H9 (cell line): ENCODE measurements around the gene CCNF. TPM values are rescaled to one million over a fixed set of nuclear protein-coding genes. Genes with fewer than 3 reads are reported as not detected.
A peak's percentile ranks its signal among the peaks of the same experiment; 100 is the strongest.

ENCODE experiments used
- DNase-seq: peaks from one replicate; pipeline ENCODE4 v3.0.0-alpha.2; 2017
- H2AFZ ChIP-seq: one replicate; pipeline ENCODE4 v1.6.1; 2013; ENCODE audit warnings: mild to moderate bottlenecking, low read length, control low read depth, moderate library complexity
- H2AK5ac ChIP-seq: 2 replicates; pipeline ENCODE4 v1.6.1; 2013; ENCODE audit warnings: low read length, control low read depth, mixed read lengths; ENCODE audit not compliant: insufficient read length
- H2BK120ac ChIP-seq: one replicate; pipeline ENCODE4 v1.6.1; 2013; ENCODE audit warnings: low read depth, mild to moderate bottlenecking, low read length, control low read depth, inconsistent platforms; ENCODE audit not compliant: poor library complexity, severe bottlenecking
- H2BK12ac ChIP-seq: 2 replicates; pipeline ENCODE4 v1.6.1; 2013; ENCODE audit warnings: low read length, control low read depth, mixed read lengths, low read depth; ENCODE audit not compliant: insufficient read length
- H2BK15ac ChIP-seq: 2 replicates; pipeline ENCODE4 v1.6.1; 2013; ENCODE audit warnings: low read depth, low read length, control low read depth
- H2BK20ac ChIP-seq: one replicate; pipeline ENCODE4 v1.6.1; 2013; ENCODE audit warnings: low read depth, mild to moderate bottlenecking, low read length, control low read depth, inconsistent platforms; ENCODE audit not compliant: poor library complexity, severe bottlenecking
- H2BK5ac ChIP-seq: 2 replicates; pipeline ENCODE4 v1.6.1; 2013; ENCODE audit warnings: low read length, control low read depth, mixed read lengths; ENCODE audit not compliant: insufficient read length
- H3K14ac ChIP-seq: 2 replicates; pipeline ENCODE4 v1.6.1; 2013; ENCODE audit warnings: low read length, control low read depth; ENCODE audit not compliant: insufficient read depth
- H3K18ac ChIP-seq: 2 replicates; pipeline ENCODE4 v1.6.1; 2013; ENCODE audit warnings: low read depth, mild to moderate bottlenecking, mixed read lengths, low read length, control low read depth; ENCODE audit not compliant: insufficient read length
- H3K23ac ChIP-seq: 2 replicates; pipeline ENCODE4 v1.6.1; 2013; ENCODE audit warnings: low read length, control low read depth, mixed read lengths, low read depth; ENCODE audit not compliant: insufficient read length
- H3K23me2 ChIP-seq: 2 replicates; pipeline ENCODE4 v1.6.1; 2013; ENCODE audit warnings: low read depth, mild to moderate bottlenecking, mixed read lengths, low read length, control low read depth; ENCODE audit not compliant: insufficient read length, poor library complexity, severe bottlenecking
- H3K27ac ChIP-seq: 2 replicates; pipeline ENCODE4 v1.5.1; 2013; ENCODE audit warnings: low read length, control low read depth, mixed read lengths, low read depth; ENCODE audit not compliant: insufficient read length
- H3K27me3 ChIP-seq: 2 replicates; pipeline ENCODE4 v1.6.1; 2013; ENCODE audit warnings: low read length, control low read depth, inconsistent platforms; ENCODE audit not compliant: insufficient read depth
- H3K4ac ChIP-seq: 2 replicates; pipeline ENCODE4 v1.6.1; 2013; ENCODE audit warnings: low read depth, mild to moderate bottlenecking, control low read depth, inconsistent platforms, low read length, moderate library complexity
- H3K4me1 ChIP-seq: 2 replicates; pipeline ENCODE4 v1.6.1; 2013; ENCODE audit warnings: low read length, control low read depth, inconsistent platforms; ENCODE audit not compliant: insufficient read depth
- H3K4me2 ChIP-seq: 2 replicates; pipeline ENCODE4 v1.6.1; 2013; ENCODE audit warnings: low read length, control low read depth, mixed read lengths; ENCODE audit not compliant: insufficient read length, insufficient read depth
- H3K56ac ChIP-seq: 2 replicates; pipeline ENCODE4 v1.6.1; 2013; ENCODE audit warnings: low read depth, mild to moderate bottlenecking, mixed read lengths, low read length, control low read depth; ENCODE audit not compliant: insufficient read length
- H3K79me1 ChIP-seq: 2 replicates; pipeline ENCODE4 v1.6.1; 2013; ENCODE audit warnings: low read depth, mild to moderate bottlenecking, moderate library complexity, low read length, control low read depth, inconsistent platforms; ENCODE audit not compliant: insufficient read depth, poor library complexity, severe bottlenecking
- H3K79me2 ChIP-seq: 2 replicates; pipeline ENCODE4 v1.6.1; 2013; ENCODE audit warnings: low read length, control low read depth, inconsistent platforms; ENCODE audit not compliant: insufficient read depth
- H3K9ac ChIP-seq: 2 replicates; pipeline ENCODE4 v1.6.1; 2013; ENCODE audit warnings: low read length, control low read depth, mixed read lengths; ENCODE audit not compliant: insufficient read length; ENCODE audit errors: extremely low read depth
- H3K9me3 ChIP-seq: one replicate; pipeline ENCODE4 v1.6.1; 2013; ENCODE audit warnings: low read depth, low read length, inconsistent platforms; ENCODE audit not compliant: control insufficient read depth
- H3T11ph ChIP-seq: one replicate; pipeline ENCODE4 v1.6.1; 2013; ENCODE audit warnings: mild to moderate bottlenecking, low read length, control low read depth, inconsistent platforms
- H4K20me1 ChIP-seq: one replicate; pipeline ENCODE4 v1.6.1; 2013; ENCODE audit not compliant: control insufficient read depth, insufficient read length, insufficient read depth
- H4K5ac ChIP-seq: 2 replicates; pipeline ENCODE4 v1.6.1; 2013; ENCODE audit warnings: low read depth, mild to moderate bottlenecking, mixed read lengths, low read length, control low read depth; ENCODE audit not compliant: insufficient read length
- H4K8ac ChIP-seq: replicated peaks from 2 replicates; pipeline ENCODE4 v1.6.1; 2013; ENCODE audit warnings: low read length, control low read depth, mixed read lengths, low read depth; ENCODE audit not compliant: insufficient read length
- H4K91ac ChIP-seq: 2 replicates; pipeline ENCODE4 v1.6.1; 2013; ENCODE audit warnings: low read depth, mild to moderate bottlenecking, moderate library complexity, mixed read lengths, low read length, control low read depth; ENCODE audit not compliant: insufficient read length
- H3K27ac Mint-ChIP-seq, 3 experiments: 2 replicates in 2 of 3; 3 replicates in 1 of 3; pipeline ENCODE4 v1.8.0; 2020 to 2021; ENCODE audit warnings: mixed read lengths in 3 of 3, mild to moderate bottlenecking in 1 of 3, moderate library complexity in 1 of 3
- H3K27me3 Mint-ChIP-seq: 2 replicates; pipeline ENCODE4 v1.8.0; 2021; ENCODE audit warnings: low read depth, mild to moderate bottlenecking, moderate library complexity, mixed read lengths
- H3K36me3 Mint-ChIP-seq, 3 experiments: 2 replicates in 2 of 3; 3 replicates in 1 of 3; pipeline ENCODE4 v1.8.0; 2020 to 2021; ENCODE audit warnings: low read depth in 3 of 3, mixed read lengths in 3 of 3; ENCODE audit not compliant: insufficient read depth in 1 of 3
- H3K4me1 Mint-ChIP-seq, 2 experiments: 2 replicates each; pipeline ENCODE4 v1.8.0; 2020; ENCODE audit warnings: mixed read lengths in 2 of 2
- H3K4me3 Mint-ChIP-seq, 2 experiments: 2 replicates in 1 of 2; 3 replicates in 1 of 2; pipeline ENCODE4 v1.8.0; 2020 to 2021; ENCODE audit warnings: mild to moderate bottlenecking in 2 of 2, mixed read lengths in 2 of 2, moderate library complexity in 1 of 2
- H3K9me3 Mint-ChIP-seq, 2 experiments: 2 replicates in 1 of 2; 3 replicates in 1 of 2; pipeline ENCODE4 v1.8.0; 2020; ENCODE audit warnings: mild to moderate bottlenecking in 2 of 2, mixed read lengths in 2 of 2, moderate library complexity in 1 of 2
- WGBS: extraction: QIAGEN DNeasy Blood & Tissue Kit; methylation state at CpG from one replicate; pipeline ENCODE4 v1.1.7; 2013; ENCODE audit warnings: missing lambda C conversion rate, low lambda C conversion rate, mixed read lengths; ENCODE audit not compliant: insufficient read length; ENCODE audit errors: extremely low coverage; 5-methylcytosine and 5-hydroxymethylcytosine counted together
- total RNA-seq: library from RNA; stranded (reverse); gene quantifications from 2 replicates; pipeline ENCODE4 v1.2.1, GENCODE V29; 2021
- TF ChIP-seq, protein P1 (sequence below): fragments of 200-600 bp; sonication (generic); conservative IDR thresholded peaks from 3 replicates; pipeline ENCODE4 v1.8.0; 2021; ENCODE audit warnings: antibody characterized with exemption, mild to moderate bottlenecking

CCNF gene
- total RNA-seq, 1 experiment from 2014 or later: 61.6 TPM

DNA sequence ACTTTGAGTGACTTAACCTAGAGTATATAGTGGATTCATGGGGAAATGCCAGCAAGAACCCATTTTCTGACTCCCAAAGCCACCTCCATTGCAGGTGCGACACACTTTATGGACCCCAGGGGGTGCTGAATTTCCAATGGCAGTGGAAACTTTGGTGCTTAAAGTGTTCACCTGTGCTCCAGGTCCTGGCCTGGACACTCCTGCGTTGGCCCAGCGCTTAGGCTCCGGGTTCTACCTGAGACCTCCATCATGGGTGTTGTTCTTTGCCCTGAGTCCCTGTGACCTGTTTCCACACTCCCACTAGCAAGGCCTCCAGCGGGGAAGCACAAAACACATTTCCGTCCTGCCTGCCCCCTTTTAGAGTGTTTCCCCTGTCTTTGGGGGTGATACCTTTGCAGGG, 3.0 kb downstream of the CCNF start:
- H3K79me2 ChIP-seq: peaks cover 3% of the 10 kb centered on the region
- TF ChIP-seq, protein P1, sequence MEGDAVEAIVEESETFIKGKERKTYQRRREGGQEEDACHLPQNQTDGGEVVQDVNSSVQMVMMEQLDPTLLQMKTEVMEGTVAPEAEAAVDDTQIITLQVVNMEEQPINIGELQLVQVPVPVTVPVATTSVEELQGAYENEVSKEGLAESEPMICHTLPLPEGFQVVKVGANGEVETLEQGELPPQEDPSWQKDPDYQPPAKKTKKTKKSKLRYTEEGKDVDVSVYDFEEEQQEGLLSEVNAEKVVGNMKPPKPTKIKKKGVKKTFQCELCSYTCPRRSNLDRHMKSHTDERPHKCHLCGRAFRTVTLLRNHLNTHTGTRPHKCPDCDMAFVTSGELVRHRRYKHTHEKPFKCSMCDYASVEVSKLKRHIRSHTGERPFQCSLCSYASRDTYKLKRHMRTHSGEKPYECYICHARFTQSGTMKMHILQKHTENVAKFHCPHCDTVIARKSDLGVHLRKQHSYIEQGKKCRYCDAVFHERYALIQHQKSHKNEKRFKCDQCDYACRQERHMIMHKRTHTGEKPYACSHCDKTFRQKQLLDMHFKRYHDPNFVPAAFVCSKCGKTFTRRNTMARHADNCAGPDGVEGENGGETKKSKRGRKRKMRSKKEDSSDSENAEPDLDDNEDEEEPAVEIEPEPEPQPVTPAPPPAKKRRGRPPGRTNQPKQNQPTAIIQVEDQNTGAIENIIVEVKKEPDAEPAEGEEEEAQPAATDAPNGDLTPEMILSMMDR: peak; percentile 27; the same call in 1 of the 3 replicates
- no peak overlapping the region for H3K14ac ChIP-seq
- H3K9ac ChIP-seq: no peak overlapping the region
- H4K8ac ChIP-seq: no peak overlapping the region
- no peaks in the 10 kb centered on the region for H3K9me3 ChIP-seq
- H3K4me3 Mint-ChIP-seq: no peak overlapping the region
- no peaks in the 10 kb centered on the region for H4K20me1 ChIP-seq
- no CpG with 5 or more reads among the region's 6 CpGs for WGBS
- peaks cover 5% of the 10 kb centered on the region; the same call in 1 of the 2 replicates for H3K27me3 Mint-ChIP-seq
- no peak overlapping the region for H2BK12ac ChIP-seq
- no peak overlapping the region for H3K23ac ChIP-seq
- H2BK120ac ChIP-seq: no peak overlapping the region
- H4K91ac ChIP-seq: no peak overlapping the region
- no peaks in the 10 kb centered on the region for H3K4me1 ChIP-seq
- no peak overlapping the region for H2BK20ac ChIP-seq
- H3K4me1 Mint-ChIP-seq: peaks cover 25% of the 10 kb centered on the region in 2 experiments
- no peak overlapping the region for H2BK5ac ChIP-seq
- no peak overlapping the region for H2BK15ac ChIP-seq
- no peaks in the 10 kb centered on the region; the same call in 1 of the 2 replicates for H3K27me3 ChIP-seq
- H3K4me2 ChIP-seq: no peak overlapping the region
- H3K56ac ChIP-seq: no peak overlapping the region
- H2AK5ac ChIP-seq: no peak overlapping the region
- DNase-seq: no peak
- no peak overlapping the region for H2AFZ ChIP-seq
- H3T11ph ChIP-seq: no peak overlapping the region
- no peak overlapping the region for H3K4ac ChIP-seq
- H3K18ac ChIP-seq: no peak overlapping the region
- H3K36me3 Mint-ChIP-seq: peaks cover 45 to 60% (median 59%) of the 10 kb centered on the region in 3 experiments; a peak in 6 of 7 replicates
- H3K27ac ChIP-seq: no peak overlapping the region
- H3K23me2 ChIP-seq: peaks cover 15% of the 10 kb centered on the region
- H4K5ac ChIP-seq: no peak overlapping the region
- H3K27ac Mint-ChIP-seq: peak overlapping the region in 1 of 3 experiments; percentile 25; a peak in 1 of 7 replicates
- H3K9me3 Mint-ChIP-seq: no peaks in the 10 kb centered on the region
- H3K79me1 ChIP-seq: peaks cover 9% of the 10 kb centered on the region
